LHCN-M2 (cell line): ENCODE results near the gene CYTH2. TPM values are rescaled to one million over a fixed set of nuclear protein-coding genes. Genes with fewer than 3 reads are reported as not detected.
A peak's percentile ranks its signal among the peaks of the same experiment; 100 is the strongest.

ENCODE experiments used
- DNase-seq: peaks from one replicate; pipeline ENCODE4 v3.0.0-alpha.2; 2012; ENCODE audit warnings: low read depth
- total RNA-seq: library from RNA; depleted of rRNA; stranded (reverse); fragments of >200 nt; gene quantifications from 2 replicates; pipeline ENCODE4 v1.2.3, GENCODE V29; 2014

The CYTH2 gene
- total RNA-seq, 1 experiment from 2014 or later: 61.0 TPM

DNA sequence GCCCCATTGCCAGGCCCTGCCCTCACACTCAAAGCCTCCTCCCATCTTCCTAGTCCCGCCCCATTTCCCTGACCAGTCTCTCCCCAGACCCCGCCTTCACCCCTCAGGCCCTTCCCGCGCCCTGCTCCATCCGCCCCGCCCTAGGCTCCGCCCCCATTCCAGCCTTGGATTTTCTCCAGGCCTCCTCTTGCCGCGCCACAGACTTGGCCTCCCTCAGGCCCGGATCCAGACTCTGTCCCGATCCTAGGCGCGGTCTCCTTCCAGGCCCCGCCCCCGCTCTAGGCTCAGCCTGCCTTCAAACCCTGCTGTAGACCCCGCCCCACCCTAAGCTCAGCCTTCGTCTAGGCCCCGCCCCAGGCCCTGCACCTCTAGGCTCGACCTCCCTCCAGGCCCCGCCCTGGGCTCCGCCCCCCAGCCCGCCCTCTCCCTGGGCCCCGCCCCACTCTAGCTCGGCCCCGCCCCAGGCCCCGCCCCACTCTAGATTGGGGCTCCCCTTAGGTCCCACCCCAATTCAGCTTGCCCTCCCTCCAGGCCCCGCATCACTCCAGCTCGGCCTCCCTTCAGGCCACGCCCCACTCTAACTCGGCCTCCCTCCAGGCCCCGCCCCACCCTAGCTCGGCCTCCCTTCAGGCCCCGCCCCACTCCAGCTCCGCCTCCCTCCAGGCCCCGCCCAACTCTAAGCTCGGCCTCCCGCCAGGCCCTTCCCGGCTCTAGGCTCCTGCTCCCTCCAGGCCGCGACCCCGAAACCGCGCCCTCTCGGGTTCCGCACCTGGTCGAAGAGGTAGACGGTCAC, 24.0 kb downstream of the CYTH2 start:
- DNase-seq: peak; percentile 92

DNA sequence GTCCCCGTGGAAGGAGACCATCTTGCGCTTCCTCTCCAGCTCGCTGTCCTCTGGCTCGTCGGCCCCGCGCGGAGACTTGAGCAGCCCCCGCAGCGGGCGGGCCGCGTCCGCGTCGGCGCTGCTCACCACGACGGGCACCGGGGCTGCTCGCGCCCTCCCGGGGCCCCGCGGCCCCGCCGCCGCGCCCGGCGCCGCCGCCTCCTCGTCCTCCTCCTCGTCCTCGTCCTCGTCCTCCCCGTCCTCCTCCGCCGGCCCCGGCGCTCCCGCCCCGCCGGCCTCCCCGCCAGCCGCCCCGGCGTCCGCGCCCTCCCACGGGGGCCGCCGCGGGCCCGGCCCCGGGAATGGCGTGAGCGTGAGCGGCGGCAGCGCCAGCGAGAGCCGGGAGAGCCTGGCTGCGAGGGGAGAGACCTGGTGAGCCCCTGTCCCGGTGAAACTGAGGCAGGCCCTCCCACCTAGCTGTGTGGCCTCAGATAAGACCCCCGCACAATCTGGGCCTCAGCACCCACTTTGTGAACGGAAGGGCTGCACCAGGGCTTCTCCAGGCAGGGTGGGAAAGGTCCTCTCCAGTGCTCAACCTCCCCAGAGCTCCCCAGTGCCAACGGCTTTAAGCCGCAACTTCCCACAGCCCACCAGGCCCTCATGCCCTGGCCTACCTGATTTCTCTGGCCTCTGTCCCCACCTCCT, 24.7 kb downstream of the CYTH2 start:
- DNase-seq: no peak

DNA sequence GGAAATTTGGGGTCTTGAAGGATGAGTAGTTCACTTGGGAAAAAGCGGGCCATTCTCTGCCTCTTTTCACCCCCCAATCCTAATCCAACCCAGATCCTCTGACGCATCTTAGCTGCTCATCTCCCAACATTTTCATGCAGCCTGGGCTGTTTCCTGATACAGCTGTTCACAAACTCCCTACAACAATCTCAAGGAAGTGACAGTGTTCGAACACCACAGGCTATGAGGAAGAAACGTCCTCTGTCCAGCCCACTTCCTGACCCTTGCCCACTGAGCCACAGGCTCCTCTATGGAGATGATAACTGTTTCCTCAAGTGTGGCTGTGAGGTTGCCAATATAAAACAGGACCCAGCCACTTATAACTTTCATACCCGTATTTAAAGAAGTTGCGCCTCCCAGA, 26.2 kb downstream of the CYTH2 start:
- DNase-seq: peak; percentile 33

DNA sequence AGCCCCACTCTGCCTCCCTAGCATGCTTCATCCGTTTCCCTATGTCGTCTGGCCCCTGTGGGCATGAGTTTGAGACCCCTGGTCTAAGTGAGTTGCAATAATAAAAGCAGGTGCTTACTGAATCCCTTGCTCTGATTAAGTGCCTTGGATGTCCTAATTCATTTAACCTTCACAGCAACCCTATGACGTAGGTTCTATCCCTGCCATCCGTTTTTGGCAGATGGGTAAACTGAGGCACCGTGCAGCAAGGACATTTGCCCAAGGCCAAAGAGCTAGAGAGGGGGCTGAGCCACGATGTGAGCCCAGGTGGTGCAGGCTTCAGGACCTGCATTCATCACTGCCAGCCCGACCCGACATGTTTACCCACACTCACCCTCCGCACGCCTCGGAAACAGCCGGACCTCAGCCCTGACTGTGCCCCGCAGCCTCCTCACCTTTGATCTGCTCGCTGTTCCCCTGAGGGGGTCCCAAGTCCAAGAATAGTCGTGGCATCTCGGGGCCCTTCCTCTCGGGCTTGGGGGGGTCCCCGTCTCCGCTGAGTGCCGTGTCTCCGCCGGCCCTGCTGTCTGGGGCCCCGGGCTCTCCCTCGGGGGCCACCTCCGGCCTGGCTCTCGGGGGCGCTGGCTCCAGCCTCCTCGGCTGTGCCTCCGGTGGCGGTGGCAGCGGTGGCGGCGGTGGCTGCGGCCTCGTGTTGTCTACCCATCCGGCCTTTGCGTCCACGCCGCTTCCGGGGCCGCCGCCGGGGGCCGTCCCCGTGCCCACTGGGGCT, 28.0 kb downstream of the CYTH2 start:
- DNase-seq: no peak

DNA sequence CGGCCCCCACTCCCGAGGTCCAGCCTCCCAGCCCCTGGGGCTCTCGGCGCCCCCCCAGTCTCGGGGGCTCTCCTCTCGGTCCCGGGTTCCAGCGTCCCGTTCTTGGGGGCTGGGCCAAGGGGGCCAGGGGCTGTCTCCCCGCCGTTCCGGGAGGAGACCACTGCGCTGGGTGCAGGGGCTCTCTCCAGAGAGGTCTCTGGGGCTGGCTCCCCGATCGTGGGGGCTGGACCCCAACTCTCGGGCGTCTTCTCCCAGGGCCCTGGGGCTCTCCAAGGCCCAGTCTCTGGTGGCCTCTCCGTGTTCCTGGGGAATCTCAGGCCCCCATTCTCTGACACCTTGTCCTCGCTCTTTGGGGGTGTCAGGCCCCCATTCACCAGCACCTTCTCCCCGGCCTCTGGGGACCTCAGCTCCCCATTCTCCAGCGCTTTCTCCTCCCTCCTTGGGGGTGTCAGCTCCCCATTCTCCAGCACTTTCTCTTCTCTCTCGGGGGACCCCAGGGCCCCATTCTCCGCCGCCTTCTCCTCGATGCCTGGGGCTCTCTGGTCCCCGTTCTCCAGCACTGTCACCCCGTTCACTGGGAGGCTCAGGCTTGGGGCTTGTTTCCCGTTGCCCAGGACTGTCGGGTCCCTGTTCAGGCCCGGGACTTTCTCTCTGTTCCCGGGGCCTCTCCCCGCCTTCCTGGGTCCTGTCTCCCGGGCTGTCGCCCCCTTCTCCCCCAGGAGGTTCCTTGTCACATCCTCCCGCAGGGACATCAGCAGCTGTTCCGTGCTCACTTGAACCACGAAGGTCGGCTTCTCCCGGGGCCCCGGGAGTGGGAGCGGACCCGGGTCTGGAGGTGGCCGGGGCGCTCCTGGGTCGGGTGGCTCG, 28.8 kb downstream of the CYTH2 start:
- DNase-seq: no peak

DNA sequence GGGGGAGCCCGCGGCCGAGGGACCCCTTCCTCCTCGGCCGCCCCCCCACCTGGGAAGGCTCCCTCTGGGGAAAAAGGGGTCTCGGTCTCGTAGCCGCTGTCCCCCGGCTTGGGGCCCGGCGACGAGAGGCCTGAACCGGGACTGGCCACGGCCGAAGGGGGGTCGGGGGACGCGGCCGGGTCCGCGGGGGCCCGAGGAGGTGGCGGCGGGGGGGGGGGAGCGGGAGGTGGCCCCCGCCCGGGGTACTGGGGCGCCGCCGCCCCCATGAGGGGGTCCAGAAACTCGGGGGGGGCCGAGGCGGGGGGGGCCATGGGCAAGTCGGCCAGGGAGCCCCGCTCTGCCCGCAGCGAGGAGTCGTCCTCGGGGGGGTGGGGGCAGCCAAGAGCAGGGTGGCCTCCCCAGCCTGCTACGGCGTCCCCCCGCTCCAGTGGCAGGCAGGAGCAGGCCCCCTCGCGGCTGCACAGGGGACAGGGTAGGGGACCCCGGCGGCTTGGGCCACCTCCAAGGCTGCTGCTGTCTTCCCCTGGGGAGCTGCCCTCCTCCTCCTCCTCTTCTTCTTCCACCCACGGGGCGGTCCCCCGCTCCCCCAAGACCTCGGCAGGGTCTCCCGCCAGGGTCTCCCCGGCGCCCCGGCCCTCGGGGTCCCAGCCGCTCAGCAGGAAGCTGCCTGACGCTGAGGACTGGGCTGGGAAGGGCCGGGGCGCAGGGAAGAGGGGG, 29.6 kb downstream of the CYTH2 start:
- no peak for DNase-seq

DNA sequence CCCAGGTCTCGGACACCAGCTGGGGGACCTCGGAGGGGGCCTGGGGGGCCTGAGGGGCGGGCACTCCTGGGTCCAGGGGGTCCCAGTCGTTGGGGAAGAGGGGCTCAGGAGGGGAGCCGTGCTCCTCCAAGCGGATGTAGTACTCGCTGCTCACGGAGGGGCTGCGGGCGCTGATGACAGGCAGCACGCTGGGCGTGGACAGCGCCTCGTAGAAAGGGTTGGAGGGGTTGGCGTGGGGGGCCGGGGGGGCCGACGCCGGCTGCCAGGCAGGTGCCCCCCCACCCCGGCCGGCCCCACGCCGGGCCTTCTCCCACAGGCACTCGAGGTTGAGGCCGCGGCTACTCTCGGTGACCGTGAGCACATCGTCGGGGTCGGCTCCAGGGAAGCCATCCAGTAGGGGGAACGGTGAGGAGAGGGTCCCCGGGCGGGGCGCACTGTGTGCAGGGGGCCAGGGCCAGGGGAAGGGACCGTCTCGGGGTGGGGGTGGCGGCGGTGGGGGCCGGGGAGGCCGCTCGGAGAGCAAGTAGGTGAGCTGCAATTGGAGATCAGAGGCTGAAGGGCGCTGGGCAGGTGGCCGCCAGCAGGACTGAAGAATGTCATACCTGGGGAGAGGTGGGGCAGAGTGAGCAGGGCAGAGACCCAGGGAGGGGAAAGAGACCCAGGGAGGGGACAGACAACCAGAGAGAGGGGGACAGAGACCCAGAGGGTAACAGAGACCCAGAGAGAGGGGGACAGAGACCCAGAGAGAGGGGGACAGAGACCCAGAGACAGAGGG, 30.3 kb downstream of the CYTH2 start:
- DNase-seq: no peak

DNA sequence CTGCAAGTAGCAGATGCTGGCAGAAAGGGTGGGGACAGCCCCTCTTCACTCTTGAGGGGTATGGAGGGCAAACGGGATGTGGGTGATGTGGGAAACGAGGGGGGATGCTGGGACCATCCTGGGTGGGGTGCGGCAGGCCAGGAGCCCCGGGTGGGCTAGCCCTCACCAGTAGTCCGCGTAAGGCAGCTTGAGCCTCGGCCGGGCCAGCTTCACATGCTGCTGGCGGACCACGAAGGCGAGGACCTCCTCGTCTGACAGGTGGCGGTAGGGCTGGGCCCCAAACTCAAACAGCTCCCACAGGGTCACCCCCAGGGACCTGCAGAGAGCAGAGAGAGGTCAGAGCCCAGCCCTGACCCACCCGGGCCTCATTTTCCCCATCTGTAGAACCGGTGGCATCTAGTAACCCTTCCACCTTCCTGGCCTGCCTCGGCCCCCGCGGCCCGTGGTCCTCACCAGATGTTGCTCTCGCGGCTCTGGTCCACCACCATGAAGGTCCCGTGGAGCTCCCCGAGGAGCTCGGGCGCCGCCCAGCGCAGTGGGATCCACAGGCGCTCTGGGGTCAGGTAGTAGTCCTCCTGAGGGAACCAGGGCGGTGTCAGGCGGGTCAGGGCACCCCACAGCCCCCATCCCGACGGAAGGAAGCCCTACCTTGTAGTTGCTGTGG, 31.8 kb downstream of the CYTH2 start:
- DNase-seq: no peak

DNA sequence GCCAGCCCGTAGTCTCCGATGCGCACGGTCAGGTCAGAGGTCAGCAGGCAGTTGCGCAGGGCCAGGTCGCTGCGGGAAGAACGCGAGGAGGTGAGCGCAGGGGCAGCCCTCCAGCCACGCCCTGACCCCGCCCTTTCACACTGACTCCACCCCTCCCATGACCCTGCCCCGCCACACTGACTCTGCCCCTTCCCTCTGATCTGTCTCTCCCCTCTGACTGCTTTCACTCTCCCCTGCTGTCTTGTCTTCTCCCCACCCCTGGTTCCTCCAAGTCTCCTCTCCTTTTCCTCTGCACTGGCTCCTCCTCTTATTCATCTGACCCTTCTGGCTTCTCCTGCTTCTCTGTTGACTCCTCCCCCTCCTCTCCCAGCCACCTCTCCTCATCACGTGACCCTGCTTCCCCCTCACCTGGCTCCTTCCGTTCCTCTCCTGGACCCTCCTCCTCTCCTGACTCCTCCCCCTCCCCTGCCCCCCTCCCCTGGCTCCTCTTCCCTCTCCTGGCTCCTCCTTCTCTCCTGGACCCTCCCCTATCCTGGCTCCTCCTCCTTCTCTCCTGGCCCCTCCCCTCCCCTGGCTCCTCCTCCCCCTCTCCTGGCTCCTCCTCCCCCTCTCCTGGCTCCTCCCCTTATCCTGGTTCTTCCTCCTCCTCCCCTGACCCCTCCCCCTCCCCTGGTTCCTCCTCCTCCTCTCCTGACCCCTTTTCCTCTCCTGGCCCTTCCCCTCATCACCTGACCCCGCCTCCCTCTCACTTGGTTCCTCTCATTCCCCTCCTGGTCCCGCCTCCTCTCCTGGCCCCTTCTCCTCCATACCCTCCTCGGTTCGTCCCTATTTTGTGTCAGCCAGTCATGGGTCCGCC, 32.6 kb downstream of the CYTH2 start:
- peak; percentile 27 for DNase-seq

DNA sequence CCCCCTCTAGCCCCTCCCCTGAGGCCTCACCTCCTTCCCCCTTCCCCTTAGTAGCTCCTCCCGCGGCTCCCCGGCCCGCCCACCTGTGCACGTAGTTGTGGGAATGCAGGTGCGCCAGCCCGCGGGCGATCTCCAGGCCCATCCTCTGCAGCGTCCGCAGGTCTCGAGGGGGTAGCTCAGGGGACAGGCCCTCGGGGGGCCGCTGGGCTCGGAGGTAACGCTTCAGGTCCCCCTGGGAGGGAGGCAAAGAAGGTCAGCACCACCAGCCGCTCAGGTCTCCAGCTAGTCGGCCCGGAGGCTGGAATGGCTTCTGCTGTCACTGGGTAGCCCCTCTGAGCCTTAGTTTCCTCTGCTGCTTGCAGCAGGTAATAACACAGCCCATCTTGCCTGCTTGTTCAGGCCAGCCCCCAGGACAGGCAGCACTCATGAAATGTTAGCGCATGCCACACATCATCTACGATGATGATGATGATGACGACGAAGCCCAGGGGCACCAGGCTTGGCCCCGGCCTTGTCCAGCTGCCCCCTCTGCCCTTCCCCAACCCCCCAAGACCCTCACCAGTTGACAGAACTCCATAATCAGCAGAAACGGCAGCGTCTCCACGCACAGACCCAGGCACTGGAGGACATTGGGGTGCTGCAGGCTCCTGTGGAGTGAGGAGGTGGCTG, 33.3 kb downstream of the CYTH2 start:
- no peak for DNase-seq

DNA sequence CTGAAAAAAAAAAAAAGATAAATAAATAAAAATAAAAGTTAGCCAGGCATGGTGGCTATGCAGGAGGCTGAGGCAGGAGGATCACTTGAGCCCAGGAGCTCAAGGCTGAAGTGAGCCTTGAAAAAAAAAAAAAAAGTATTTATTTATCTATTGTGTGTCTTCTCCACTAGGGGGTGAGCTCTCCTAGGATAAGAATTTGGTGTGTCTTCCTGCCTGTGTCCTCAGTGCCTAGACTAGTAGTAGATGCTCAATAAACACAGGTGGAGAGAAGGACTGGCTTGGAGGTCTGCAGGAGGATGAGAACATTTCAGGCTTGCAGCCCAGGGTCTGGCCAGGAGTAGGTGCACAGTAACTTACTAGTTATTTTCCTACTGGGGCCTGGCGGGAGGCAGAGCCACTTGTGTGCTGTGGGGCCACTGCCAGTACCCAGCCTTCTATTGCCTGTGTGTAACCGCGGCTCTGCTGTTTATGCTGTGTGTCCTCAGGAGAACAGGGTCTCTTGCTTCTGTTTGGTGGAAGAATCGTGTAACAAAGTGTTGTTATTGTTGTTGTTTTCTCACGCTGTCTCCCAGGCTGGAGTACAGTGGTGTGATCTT, 37.1 kb downstream of the CYTH2 start:
- DNase-seq: peak; percentile 54

DNA sequence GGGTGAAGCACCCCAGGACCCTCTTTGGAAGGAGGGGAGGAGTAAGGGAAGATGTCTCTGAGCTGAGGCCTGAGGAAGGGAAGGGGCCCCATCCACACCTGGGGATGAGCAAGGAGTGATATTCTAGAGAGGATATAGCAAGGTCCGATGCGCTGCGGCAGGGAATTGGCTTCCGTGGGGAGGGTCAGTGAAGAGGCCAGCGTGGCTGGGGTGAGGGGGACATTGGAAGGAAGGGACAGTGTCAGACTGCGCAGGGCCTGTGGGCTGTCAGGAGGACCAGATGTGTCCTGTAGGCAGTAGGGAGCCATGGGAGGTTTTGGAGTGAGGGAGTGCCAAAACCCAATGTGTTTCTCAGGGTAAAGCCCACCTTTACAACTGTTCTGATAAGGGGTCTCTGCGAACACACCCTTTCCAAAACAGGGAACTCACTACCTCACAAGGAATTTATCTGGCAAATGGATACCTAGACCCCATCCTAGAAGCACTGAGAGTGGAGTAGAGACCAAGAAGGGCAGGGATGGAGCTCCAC, 38.8 kb downstream of the CYTH2 start:
- no peak for DNase-seq

DNA sequence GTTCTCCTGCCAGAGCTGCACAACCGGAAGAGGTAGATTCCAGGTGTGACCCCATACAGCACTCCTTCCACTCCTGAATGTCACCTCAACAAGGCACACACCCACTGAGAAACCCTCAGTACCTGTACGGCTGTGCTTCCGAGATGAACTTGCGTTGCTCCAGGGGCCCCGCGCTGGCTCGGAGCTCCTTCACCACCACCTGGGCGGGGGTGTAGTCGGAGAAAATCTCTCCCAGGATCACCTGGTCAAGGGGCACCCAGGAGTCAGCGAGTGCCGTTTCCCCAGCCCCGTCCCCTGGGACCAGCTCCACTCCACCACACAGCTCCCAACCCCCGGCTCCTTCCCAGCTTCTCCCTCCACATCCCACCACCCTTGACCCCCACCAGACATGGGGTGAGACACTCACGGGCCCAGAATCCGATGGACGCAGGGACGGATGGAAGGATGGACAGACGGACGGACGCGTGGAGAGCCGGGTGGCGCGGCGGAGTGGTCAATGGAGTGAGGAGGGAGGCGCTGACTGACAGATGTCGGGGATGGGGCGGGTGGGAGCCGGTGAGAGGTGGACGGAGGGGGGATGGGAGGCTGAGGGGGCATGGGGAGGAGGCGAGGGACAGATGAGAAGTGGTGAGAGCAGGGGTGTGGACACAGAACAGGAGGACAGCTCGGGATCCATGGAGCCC, 39.7 kb downstream of the CYTH2 start:
- no peak for DNase-seq

DNA sequence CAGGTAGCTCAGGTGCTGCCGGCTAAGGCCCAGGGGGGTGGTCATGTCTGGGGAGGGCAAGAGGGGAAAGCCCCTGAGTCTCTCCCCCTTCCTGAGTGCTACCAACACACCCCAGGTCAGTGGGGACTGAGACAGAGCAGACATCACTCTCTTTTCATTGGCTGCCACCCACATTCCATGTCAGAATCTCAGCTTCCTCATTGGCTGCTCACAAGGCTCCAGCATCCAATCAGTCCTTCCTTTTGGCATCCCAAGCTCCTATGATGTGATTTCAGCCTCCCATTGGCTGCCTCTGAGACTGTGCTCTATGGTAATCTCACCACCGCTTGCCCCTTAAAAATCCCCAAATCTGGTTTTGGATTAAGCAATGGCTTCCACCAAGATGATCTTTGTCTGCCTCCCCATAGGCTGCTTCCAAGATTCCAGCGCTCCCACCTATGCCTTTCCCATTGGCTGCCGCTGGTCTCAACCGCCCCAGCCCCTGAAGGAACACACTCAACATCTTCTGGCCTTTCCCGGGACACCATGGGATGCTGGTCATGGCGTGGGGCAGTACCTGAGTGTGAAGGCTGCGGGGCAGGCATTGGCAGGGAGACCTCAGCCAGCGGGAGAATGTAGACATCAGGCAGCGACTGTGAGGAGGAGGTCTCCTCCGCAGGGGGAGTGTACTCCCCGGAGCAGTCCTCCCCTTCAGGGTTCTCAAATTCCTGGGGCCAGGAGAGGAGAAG, 40.5 kb downstream of the CYTH2 start:
- peak; percentile 46 for DNase-seq

DNA sequence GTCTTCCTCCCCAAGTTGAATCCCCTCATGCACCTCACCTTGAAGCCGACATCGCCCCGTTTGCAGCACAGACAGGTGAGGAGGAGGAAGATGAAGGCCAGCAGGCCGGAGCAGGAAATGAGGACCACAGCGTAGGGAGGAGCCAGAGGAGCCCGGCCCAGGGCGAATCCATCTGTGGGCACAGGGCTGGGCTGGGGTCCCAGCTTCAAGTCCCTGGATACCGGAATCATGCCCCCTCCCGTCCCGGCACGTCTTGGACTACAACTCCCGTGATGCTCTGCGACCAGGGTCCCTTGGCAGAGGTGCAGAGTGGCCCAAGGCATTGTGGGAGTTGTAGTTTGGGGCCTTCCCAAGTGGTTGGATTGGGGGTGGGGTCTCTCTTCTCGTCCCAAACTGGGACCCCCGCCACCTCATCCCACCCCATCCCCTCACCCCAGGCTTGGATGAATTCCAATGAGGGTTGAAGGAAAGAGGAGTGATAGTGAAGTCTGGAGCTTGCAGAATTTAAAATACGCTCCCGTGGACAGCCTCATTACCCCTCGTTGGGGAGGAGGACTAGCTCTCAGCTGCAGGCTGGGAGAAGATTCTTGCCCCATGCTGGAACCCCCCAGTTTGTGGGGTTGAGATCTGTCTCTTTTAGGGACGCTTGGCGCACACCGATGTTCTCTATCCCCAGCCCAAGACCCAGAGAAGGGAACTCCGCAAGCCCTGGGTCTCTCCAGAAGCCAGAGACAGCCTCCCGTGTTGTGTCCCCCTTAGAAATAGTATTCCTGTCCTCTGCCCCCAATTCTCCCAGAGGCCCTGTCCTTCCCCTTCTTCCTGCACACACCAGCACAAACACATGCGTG, 41.5 kb downstream of the CYTH2 start:
- DNase-seq: peak; percentile 29
